Endothelial cell of umbilical vein (primary cell): ENCODE data around the gene ESCO1. TPM values are rescaled to one million over a fixed set of nuclear protein-coding genes. Genes with fewer than 3 reads are reported as not detected.

Experiments used
- BruUV-seq: library from RNA; stranded (reverse); fragments of 400-500 nt; replicated peaks from 2 replicates; lab custom pipeline; 2021; lab: Mats Ljungman, UMichigan
- CTCF ChIA-PET: fragments of 300-600, 350-600 bp; sonication (Branson Sonifier 250); formaldehyde crosslinking; loops from one replicate; lab custom pipeline; 2021; ENCODE audit warnings: antibody characterized with exemption, inconsistent platforms; lab: Charles Lee
- POLR2A ChIA-PET: fragments of 300-600, 350-600 bp; sonication (Branson Sonifier 250); formaldehyde crosslinking; loops from one replicate; lab custom pipeline; 2021; ENCODE audit warnings: antibody characterized with exemption, inconsistent platforms; lab: Charles Lee
- DNase-seq: peaks from one replicate; pipeline ENCODE4 v3.0.0-alpha.2; 2011; ENCODE audit warnings: low read depth, low spot score
- FAIRE-seq: peaks from 2 replicates; lab custom pipeline; 2011; peaks lifted over from hg19 to GRCh38; lab: Jason Lieb, UNC
- H2AFZ ChIP-seq: 2 replicates; pipeline ENCODE4 v1.6.0; 2012; ENCODE audit warnings: low read depth, low read length, control low read depth, inconsistent platforms
- H3K27ac ChIP-seq: 2 replicates; pipeline ENCODE4 v1.5.1; 2011; ENCODE audit warnings: low read depth, mild to moderate bottlenecking, control low read depth, low read length, moderate library complexity; ENCODE audit not compliant: insufficient read depth
- H3K27me3 ChIP-seq, 2 experiments: 2 replicates each; pipeline versions ENCODE4 v1.6.0 to v1.6.1; 2011; ENCODE audit warnings: low read length in 2 of 2, mixed read lengths in 1 of 2; ENCODE audit not compliant: control insufficient read depth in 2 of 2, insufficient read depth in 2 of 2
- H3K36me3 ChIP-seq, 2 experiments: 2 replicates in 1 of 2; 3 replicates in 1 of 2; pipeline ENCODE4 v1.5.1; 2011; ENCODE audit warnings: low read length in 2 of 2, mild to moderate bottlenecking in 1 of 2, moderate library complexity in 1 of 2; ENCODE audit not compliant: control insufficient read depth in 2 of 2, insufficient read depth in 2 of 2; ENCODE audit errors: extremely low read depth in 1 of 2
- H3K4me1 ChIP-seq: 3 replicates; pipeline ENCODE4 v1.5.1; 2011; ENCODE audit warnings: mild to moderate bottlenecking, low read length; ENCODE audit not compliant: control insufficient read depth, insufficient read depth; ENCODE audit errors: extremely low read depth
- H3K4me2 ChIP-seq: 2 replicates; pipeline ENCODE4 v1.6.1; 2011; ENCODE audit warnings: low read length, control low read depth, mixed read lengths; ENCODE audit not compliant: insufficient read depth
- H3K4me3 ChIP-seq, 3 experiments: fragments of 200-600 bp in 1 of 3; sonication (generic), shearing (Covaris generic) in 1 of 3; replicated peaks in 1 of 3; 2 replicates each; pipeline ENCODE4 v1.5.1; 2011 to 2016; ENCODE audit warnings: control low read depth in 3 of 3, low read length in 3 of 3, mild to moderate bottlenecking in 2 of 3, inconsistent platforms in 1 of 3, low read depth in 1 of 3, moderate library complexity in 1 of 3; ENCODE audit not compliant: insufficient read depth in 1 of 3
- H3K79me2 ChIP-seq: 2 replicates; pipeline ENCODE4 v1.6.0; 2012; ENCODE audit warnings: low read length, inconsistent platforms; ENCODE audit not compliant: control insufficient read depth, insufficient read depth
- H3K9ac ChIP-seq: replicated peaks from 2 replicates; pipeline ENCODE3; 2011; ENCODE audit warnings: low read length, control low read depth; ENCODE audit not compliant: insufficient read depth; ENCODE audit errors: extremely low read depth
- H3K9me1 ChIP-seq: replicated peaks from 3 replicates; pipeline ENCODE4 v1.6.0; 2011; ENCODE audit warnings: mild to moderate bottlenecking, low read length; ENCODE audit not compliant: control insufficient read depth, insufficient read depth; ENCODE audit errors: extremely low read depth
- H3K9me3 ChIP-seq: replicated peaks from 2 replicates; pipeline ENCODE4 v1.5.1; 2012; ENCODE audit warnings: low read length, inconsistent platforms; ENCODE audit not compliant: control insufficient read depth, insufficient read depth
- H4K20me1 ChIP-seq: replicated peaks from 2 replicates; pipeline ENCODE3; 2011; ENCODE audit warnings: mild to moderate bottlenecking, low read length; ENCODE audit not compliant: control insufficient read depth, insufficient read depth; ENCODE audit errors: extremely low read depth
- CTCF ChIP-seq, 2 donors: IDR thresholded peaks; 1 replicate in 1 of 2; 2 replicates in 1 of 2; pipeline ENCODE4 v1.5.1; 2011; ENCODE audit warnings: low read length in 2 of 2, mild to moderate bottlenecking in 2 of 2, moderate library complexity in 2 of 2, control low read depth in 1 of 2, inconsistent platforms in 1 of 2, low read depth in 1 of 2; ENCODE audit not compliant: insufficient read depth in 1 of 2; ENCODE audit errors: extremely low read depth in 1 of 2
- EZH2 ChIP-seq: IDR thresholded peaks from 2 replicates; pipeline ENCODE4 v1.6.1; 2012; ENCODE audit warnings: borderline replicate concordance, low read depth, mild to moderate bottlenecking, moderate library complexity, low read length, inconsistent platforms; ENCODE audit not compliant: severe bottlenecking
- FOS ChIP-seq: IDR thresholded peaks from 2 replicates; pipeline ENCODE4 v1.6.1; 2011; ENCODE audit warnings: mild to moderate bottlenecking, low read length, moderate library complexity, borderline replicate concordance; ENCODE audit not compliant: insufficient read depth
- GATA2 ChIP-seq: IDR thresholded peaks from 2 replicates; pipeline ENCODE4 v1.7.0; 2011; ENCODE audit warnings: low read depth, mild to moderate bottlenecking, moderate library complexity, mixed read lengths, low read length; ENCODE audit not compliant: insufficient read length, insufficient read depth
- JUN ChIP-seq: IDR thresholded peaks from 2 replicates; pipeline ENCODE4 v1.6.1; 2011; ENCODE audit warnings: borderline replicate concordance, low read depth; ENCODE audit not compliant: insufficient read length, insufficient read depth
- MAX ChIP-seq: IDR thresholded peaks from 2 replicates; pipeline ENCODE4 v1.6.1; 2011; ENCODE audit not compliant: insufficient read depth, insufficient read length
- MYC ChIP-seq: IDR thresholded peaks from one replicate; pipeline ENCODE4 v1.6.1; 2011; ENCODE audit warnings: mild to moderate bottlenecking, low read depth, low read length
- POLR2A ChIP-seq: IDR thresholded peaks from 2 replicates; pipeline ENCODE4 v1.6.1; 2012; ENCODE audit warnings: low read depth, mild to moderate bottlenecking, control low read depth, low read length
- POLR2AphosphoS5 ChIP-seq: IDR thresholded peaks from 2 replicates; pipeline ENCODE4 v1.6.1; 2012; ENCODE audit warnings: low read depth, mild to moderate bottlenecking, control low read depth, low read length, moderate library complexity; ENCODE audit not compliant: insufficient read depth
- dilution Hi-C: fragments of 300-500 bp; cut with MboI; formaldehyde crosslinking; loops from one replicate; pipeline ENCODE4 v1.15.0; 2019; ENCODE audit warnings: low sequenced_read_pairs; ENCODE audit not compliant: extremely low pct_ligation_motif_present
- intact Hi-C: fragments of 100-400 bp; cut with micrococcal nuclease; formaldehyde crosslinking; loops from one replicate; pipeline ENCODE4 v1.10.0; 2022
- polyA plus RNA-seq, 4 experiments: library from polyadenylated mRNA; depleted of rRNA in 3 of 4; stranded (reverse) in 3 of 4; unstranded in 1 of 4; fragments of >200 nt; gene quantifications; 2 replicates each; pipeline versions ENCODE4 v1.2.1 to v1.2.3, GENCODE V29; 2011 to 2012; ENCODE audit warnings: missing spikeins in 1 of 4
- total RNA-seq: library from RNA; stranded (reverse); gene quantifications from 2 replicates; pipeline ENCODE4 v1.2.3, GENCODE V29; 2021

Gene ESCO1
- total and polyA plus RNA-seq, 2 donors (not counting 3 experiments of a cell fraction or from before 2014, with no cell fraction given) = 2.1 to 12.0 TPM

GRCh38 chr18:21489119-21489750, 111.3 kb downstream of the ESCO1 start:
- FAIRE-seq (peak; percentile 24), DNase-seq (peak; percentile 58)
- Histone ChIP-seq H3K9me1 (no peaks in the 10 kb centered on the region), H3K79me2 (no peaks in the 10 kb centered on the region), H3K4me1 (peaks cover 10% of the 10 kb centered on the region), H3K4me3 (no peak overlapping the region), H3K9me3 (no peaks in the 10 kb centered on the region), H3K27ac (no peak overlapping the region), H3K36me3 (no peaks in the 10 kb centered on the region), H3K27me3 (no peaks in the 10 kb centered on the region), H2AFZ (no peak overlapping the region), H3K4me2 (no peak overlapping the region), H3K9ac (no peak overlapping the region), H4K20me1 (no peaks in the 10 kb centered on the region)
- dilution Hi-C loops = no loop called here
- peak; percentile 75 to 76 for TF ChIP-seq CTCF (IDR thresholded peaks at IDR 0.05; ENCODE audit: extremely low read depth in 1 of 2, insufficient read depth in 1 of 2, low read depth in 1 of 2, low read length in 2 of 2)
- no peak for TF ChIP-seq POLR2AphosphoS5
- no TSS peak for BruUV-seq
- ChIA-PET POLR2A (no interaction called here), CTCF (interaction anchor here (0.6 to 6.1 kb wide), 23 partner anchors 10 to 467 kb away, joined by 3 to 63 read pairs (median 4); partner anchors contain the start of gene ESCO1)
- intact Hi-C loops = loop anchor here (1.0 kb wide), 2 partner anchors 111 to 252 kb away; partner anchors contain the start of gene ESCO1

GRCh38 chr18:21486905-21487437, 113.5 kb downstream of the ESCO1 start:
- H3K4me2 ChIP-seq = no peak overlapping the region
- no peaks in the 10 kb centered on the region for H3K9me1 ChIP-seq
- intact Hi-C loops (no loop called here), dilution Hi-C loops (no loop called here)
- CTCF ChIA-PET = interaction anchor here (1.0 to 6.1 kb wide), 7 partner anchors 10 to 295 kb away, joined by 3 to 63 read pairs (median 3); partner anchors contain the start of gene ESCO1
- no peaks in the 10 kb centered on the region for H3K27me3 ChIP-seq
- BruUV-seq = no TSS peak
- peaks cover 11% of the 10 kb centered on the region for H3K4me1 ChIP-seq
- no peaks in the 10 kb centered on the region for H3K9me3 ChIP-seq
- TF ChIP-seq MAX (no peak), POLR2A (no peak), POLR2AphosphoS5 (no peak), GATA2 (no peak), FOS (no peak), JUN (no peak), CTCF (IDR thresholded peaks at IDR 0.05; ENCODE audit: extremely low read depth in 1 of 2, insufficient read depth in 1 of 2, low read depth in 1 of 2, low read length in 2 of 2) (no peak), EZH2 (no peak), MYC (no peak)
- no peak overlapping the region for H3K4me3 ChIP-seq
- no peak overlapping the region for H3K9ac ChIP-seq
- H3K36me3 ChIP-seq = no peaks in the 10 kb centered on the region
- no peak for DNase-seq
- no peaks in the 10 kb centered on the region for H3K79me2 ChIP-seq
- no peak overlapping the region for H2AFZ ChIP-seq
- no peak for FAIRE-seq
- no peak overlapping the region for H3K27ac ChIP-seq
- H4K20me1 ChIP-seq = no peaks in the 10 kb centered on the region
- POLR2A ChIA-PET = no interaction called here
